ENCODE results near the gene SPATA31C2. TPM values are rescaled to one million over a fixed set of nuclear protein-coding genes. Genes with fewer than 3 reads are reported as not detected.
"Not testable (repeated sequence)": the region's sequence is repeated elsewhere in the genome, so short reads cannot be mapped to it uniquely, and the experiment has no call there.

Gene SPATA31C2
- total RNA-seq, result not detected
- long read RNA-seq, result 0 reads

DNA sequence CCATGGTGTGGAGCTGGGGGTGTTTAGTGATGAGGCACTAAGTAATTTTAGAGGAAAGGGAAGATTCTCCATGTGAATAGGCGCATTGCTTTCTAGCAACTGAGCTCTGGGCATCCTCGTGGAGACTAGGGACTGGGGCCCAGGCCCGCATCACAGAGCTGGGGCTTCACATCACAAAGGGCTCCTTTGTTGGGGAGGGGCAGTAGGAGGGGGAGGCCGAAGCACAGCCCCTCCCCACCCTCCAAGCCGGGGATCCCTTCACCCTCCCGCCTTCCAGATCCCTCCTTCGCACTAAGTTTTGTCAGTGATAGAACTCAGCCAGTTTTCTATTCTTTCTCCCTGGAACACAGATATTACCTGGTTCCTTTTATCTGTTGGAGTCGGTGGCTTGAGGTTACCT, at the start of gene SPATA31C2:
TSS of gene SPATA31C2 (minus strand) at position 101 of the 400 bp plus-strand sequence. CDS start at position 72, 29 bp downstream.
- DNase-seq; ATAC-seq; intact Hi-C loops (cut with micrococcal nuclease): not testable (repeated sequence)

DNA sequence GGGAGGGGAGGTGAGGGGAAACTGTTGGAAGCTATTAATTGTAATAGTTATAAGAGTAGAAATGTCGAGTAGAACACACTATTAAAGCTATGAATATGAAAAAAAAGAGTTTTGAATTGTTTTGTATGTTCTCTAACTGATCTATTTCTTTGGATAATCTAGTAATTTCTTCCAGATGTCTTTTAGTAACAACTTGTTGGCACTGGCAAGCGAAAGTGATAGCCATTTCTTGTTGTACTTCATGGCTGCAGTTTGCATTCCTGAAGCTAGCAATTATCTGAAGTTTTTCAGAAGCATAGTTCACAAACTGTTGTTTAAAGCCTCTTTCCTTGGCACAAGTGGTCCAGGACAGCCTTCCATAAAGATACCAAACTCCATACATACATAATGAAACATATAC, 49.4 kb upstream of the SPATA31C2 start:
- DNase-seq, result no peak
- no peak for ATAC-seq
- intact Hi-C loops (cut with micrococcal nuclease), result no loop called here

DNA sequence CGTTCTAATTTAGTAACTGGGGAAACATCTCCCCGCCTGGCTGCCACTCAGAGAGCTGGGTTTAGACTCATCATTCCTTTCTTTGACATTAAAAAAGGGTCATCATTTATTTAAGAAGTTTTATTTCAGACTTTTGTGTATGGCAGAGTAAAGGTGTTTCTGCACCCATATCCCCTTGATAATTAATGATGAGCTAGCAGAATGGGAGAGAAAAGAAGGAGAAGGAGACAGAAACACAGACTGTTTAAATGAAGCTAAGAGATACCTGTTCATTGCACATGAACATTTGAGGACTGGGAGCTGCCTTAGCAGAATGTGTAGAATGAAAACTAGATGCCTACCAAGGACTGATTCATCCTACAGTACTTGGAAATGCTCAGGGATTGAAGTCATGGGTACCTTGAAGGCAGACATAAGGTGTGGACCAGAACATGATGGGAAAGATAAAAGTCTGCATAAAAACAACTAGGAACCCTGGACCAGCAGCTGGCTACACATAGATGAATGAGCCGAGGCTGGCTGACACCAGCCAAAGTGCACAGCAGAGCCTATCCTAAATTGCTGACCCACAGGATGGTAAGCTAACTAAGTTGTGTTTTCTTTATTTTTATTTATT, 48.3 kb upstream of the SPATA31C2 start:
- no peak for ATAC-seq
- DNase-seq, result no peak
- intact Hi-C loops (cut with micrococcal nuclease), result no loop called here

GRCh38 chr9:88184976-88185375, 46.7 kb upstream of the SPATA31C2 start:
- ATAC-seq, result no peak
- intact Hi-C loops (cut with micrococcal nuclease), result no loop called here

DNA sequence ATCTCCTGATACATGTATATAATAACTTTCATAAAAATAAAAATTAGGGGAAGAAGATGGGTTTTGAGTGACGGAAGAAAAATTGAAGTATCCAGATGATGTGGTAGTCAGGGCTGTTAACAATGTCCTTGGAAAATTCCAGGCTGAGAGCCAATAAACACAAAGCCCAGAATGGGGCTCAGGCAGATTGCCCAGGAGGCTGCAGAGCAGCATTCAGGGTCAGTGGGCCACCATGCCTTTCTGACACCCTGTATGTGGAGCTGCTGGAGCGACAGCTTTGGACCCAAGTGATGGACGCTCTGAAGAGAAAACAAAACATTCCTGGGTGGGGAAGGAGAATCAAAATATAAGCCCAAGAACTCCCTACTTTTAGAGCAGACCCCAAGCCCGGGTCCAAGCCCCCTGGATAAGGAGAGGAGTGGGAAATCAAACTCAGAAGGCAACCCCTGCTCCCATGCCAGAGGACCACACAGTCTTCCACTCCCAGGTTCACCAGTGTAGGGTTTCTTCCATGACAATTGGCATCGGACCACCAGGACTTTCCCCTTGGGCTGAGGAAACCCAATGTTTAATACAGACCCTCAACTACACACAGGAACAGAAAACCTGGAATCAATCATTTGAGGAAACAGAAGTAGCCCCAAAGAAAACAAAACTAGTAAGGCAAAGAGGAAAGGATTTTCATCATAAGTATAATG, 45.7 kb upstream of the SPATA31C2 start:
- intact Hi-C loops (cut with micrococcal nuclease), result no loop called here
- ATAC-seq (peak; percentile 76), DNase-seq (no peak)

More at GRCh38 chr9:88184976-88185375, 46.7 kb upstream of the SPATA31C2 start:
- no peak for DNase-seq

- DNase-seq, result no peak
- ATAC-seq, result no peak
- intact Hi-C loops (cut with micrococcal nuclease), result no loop called here
Observed at GRCh38 chr9:88182501-88182900, 44.2 kb upstream of the SPATA31C2 start.

DNA sequence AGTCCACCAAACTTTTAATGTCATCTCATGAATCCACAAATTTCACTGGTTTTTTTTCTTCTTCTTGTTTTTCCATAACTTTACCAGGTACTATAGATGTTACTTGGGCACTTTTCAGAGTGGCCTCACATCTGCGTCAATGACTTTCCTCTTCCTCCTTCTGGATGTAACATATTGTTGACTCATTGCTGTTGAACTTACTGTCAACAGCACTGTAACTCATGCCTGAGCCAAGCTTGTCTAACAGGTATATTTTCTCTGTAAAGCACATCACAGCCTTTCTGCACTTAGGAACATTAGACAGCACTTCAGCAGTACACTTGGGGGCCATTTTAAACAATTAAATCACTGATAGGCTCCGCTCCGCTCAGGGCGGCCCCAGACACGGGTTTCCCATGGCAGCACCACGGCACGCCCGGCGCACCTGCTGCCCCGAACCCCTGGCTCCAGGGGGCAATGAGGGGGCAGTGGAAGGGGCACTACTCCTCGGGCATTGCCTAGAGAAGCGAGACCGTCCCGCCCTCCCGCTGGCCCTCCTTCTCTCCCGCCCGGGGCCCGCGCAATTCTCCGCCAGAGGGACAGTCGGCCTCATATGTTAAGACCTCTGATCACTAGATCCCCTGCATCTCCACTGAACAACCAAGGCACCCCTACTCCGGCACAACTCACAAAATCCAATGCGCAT, 41.9 kb upstream of the SPATA31C2 start:
- intact Hi-C loops (cut with micrococcal nuclease), result no loop called here
- ATAC-seq (no peak), DNase-seq (no peak)

DNA sequence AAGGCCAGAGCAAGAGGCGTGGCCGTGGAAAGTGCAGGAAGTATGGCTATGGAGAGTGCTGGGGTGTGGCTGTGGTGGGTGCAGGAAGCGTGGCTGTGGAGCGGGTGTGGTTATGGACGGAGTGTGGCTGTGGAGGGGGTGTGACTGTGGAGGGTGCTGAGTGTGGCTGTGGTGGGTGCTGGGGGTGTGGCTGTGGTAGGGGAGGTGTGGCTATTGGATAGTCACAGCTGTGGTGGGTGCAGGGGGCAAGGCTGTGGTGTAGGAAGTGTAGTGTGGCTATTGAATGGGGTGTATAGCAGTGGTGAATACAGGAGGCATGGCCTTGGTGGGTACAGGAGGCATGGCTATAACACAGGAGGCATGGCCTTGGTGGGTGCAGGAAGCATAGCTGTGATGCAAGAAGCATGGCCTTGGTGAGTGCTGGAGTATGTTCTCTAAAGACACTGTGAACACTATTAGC, 40.8 kb upstream of the SPATA31C2 start:
- intact Hi-C loops (cut with micrococcal nuclease), result loop anchor here (10.0 kb wide), 1 partner anchor 396 kb away; no protein-coding TSS in a partner anchor
- no peak for DNase-seq
- ATAC-seq, result no peak

DNA sequence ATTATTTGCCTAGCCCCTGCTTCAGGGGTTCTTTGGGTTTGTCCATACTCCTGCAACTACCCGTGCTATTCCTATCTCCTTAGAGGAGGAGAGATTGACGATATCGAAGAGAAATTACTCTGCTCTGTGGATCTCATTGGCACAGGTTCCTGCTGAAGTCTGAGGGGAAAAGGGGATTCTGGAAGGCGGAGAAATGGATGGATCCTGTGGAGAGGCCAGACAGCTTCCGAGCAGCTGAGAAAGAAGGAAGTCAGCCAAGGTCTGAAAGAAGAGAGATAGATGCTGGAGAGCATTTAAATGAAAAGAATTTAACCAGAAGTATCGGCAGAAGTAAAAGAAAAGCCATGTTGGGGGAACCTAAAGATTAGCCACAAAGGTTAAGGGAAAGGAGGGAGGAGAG, 40.4 kb upstream of the SPATA31C2 start:
- ATAC-seq (no peak), DNase-seq (no peak)
- intact Hi-C loops (cut with micrococcal nuclease), result loop anchor here (10.0 kb wide), 1 partner anchor 396 kb away; no protein-coding TSS in a partner anchor

GRCh38 chr9:88177371-88177770, 39.1 kb upstream of the SPATA31C2 start:
- intact Hi-C loops (cut with micrococcal nuclease), result loop anchor here (10.0 kb wide), 1 partner anchor 397 kb away; no protein-coding TSS in a partner anchor
- ATAC-seq, result no peak

GRCh38 chr9:88174324-88174723, 36.0 kb upstream of the SPATA31C2 start:
- intact Hi-C loops (cut with micrococcal nuclease), result loop anchor here (10.0 kb wide), 1 partner anchor 400 kb away; no protein-coding TSS in a partner anchor
- ATAC-seq (no peak), DNase-seq (no peak)

More at GRCh38 chr9:88177371-88177770, 39.1 kb upstream of the SPATA31C2 start:
- no peak for DNase-seq

- intact Hi-C loops (cut with micrococcal nuclease), result loop anchor here (10.0 kb wide), 1 partner anchor 401 kb away; no protein-coding TSS in a partner anchor
- DNase-seq (peak; percentile 61), ATAC-seq (peak; percentile 65)
Observed at GRCh38 chr9:88173378-88173999, 35.2 kb upstream of the SPATA31C2 start.

- intact Hi-C loops (cut with micrococcal nuclease), result loop anchor here (10.0 kb wide), 1 partner anchor 405 kb away; no protein-coding TSS in a partner anchor
- no peak for DNase-seq
- ATAC-seq, result no peak
Observed at GRCh38 chr9:88169700-88170099, 31.4 kb upstream of the SPATA31C2 start.

- DNase-seq, result no peak
- ATAC-seq, result no peak
- intact Hi-C loops (cut with micrococcal nuclease), result no loop called here
Observed at GRCh38 chr9:88168564-88168963, 30.3 kb upstream of the SPATA31C2 start.

GRCh38 chr9:88166660-88167059, 28.4 kb upstream of the SPATA31C2 start:
- no peak for ATAC-seq
- no peak for DNase-seq
- intact Hi-C loops (cut with micrococcal nuclease), result no loop called here

- intact Hi-C loops (cut with micrococcal nuclease), result no loop called here
- ATAC-seq (no peak), DNase-seq (no peak)
Observed at GRCh38 chr9:88164850-88165249, 26.6 kb upstream of the SPATA31C2 start.

DNA sequence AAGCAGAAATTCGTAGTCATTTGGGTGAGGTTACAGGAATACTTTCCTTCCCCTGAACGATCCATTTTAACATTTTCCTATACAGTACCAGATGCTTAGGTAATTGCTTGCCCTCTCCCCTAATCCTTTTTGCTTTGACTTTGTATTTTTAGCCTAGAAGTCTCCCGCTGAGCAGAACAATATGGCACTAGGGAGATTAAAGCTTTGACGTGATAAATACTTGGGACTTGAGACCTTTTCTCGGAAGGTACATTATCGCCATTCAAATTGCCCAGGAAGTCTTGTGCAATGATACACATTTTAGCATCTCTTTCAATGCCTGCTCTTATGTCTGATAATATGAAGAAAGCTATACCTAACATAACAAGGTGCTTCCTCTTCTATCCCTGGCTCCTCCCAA, 22.9 kb upstream of the SPATA31C2 start:
- DNase-seq (no peak), ATAC-seq (no peak)
- intact Hi-C loops (cut with micrococcal nuclease), result no loop called here

DNA sequence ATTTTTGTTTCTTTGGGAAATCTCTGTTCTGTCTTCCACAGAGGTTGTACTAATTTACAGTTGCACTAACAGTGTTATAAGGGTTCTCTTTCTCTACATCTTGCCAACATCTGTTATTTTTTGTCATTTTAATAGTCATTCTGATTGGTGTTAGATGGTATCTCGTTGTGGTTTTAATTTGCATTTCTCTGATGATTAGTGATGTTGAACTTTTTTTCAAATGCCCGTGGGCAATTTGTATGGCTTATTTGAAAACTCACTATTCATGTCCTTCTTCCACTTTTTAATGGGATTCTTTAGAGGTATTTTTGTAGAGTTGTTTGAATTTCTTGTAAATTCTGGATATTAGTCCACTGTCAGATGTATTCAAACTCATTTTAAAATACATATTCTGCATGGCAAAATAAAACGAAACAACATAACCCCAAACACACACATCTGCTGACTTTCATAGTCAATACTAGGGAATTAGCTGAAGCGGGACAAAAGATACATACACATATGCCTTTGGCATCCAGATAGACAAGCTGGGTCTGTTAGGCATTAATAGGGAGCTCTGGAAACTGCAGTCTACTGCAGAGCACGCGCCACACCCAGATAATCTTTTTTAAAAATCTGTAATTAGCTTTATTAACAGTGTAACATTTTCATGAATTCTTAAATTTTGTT, 5.8 kb upstream of the SPATA31C2 start:
- intact Hi-C loops (cut with micrococcal nuclease), result no loop called here
- ATAC-seq, result no peak
- DNase-seq, result no peak

DNA sequence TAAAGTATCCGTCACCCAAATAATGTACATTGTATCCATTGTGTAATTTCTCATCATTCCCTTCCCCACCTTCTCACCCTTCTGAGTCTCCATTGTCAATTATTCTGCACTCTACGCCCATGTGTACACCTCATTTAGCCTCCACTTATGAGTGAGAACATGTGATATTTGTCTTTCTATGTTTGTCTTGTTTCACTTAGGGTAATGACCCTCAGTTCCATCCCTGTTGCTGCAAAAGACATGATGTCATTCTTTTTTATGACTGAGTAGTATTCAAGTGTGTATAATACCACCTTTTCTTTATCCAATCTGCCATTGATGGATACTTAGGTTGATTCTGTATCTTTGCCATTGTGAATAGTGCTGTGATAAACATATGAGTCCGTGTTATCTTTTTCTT, 4.9 kb upstream of the SPATA31C2 start:
- no peak for DNase-seq
- no peak for ATAC-seq
- intact Hi-C loops (cut with micrococcal nuclease), result no loop called here

Data from left ventricle myocardium superior (tissue), 1 donor.